Measurements from ENCODE around the gene CCBE1. TPM values are rescaled to one million over a fixed set of nuclear protein-coding genes. Genes with fewer than 3 reads are reported as not detected.

The CCBE1 gene
- polyA plus RNA-seq, 3 donors, result 28.0 to 35.2 (median 32.8) TPM

- no peak for DNase-seq (ENCODE audit: extremely low read depth in 1 of 11, low read depth in 9 of 11, low spot score in 4 of 11)
Measured at GRCh38 chr18:59455728-59456276, 241.4 kb downstream of the CCBE1 start.

GRCh38 chr18:59454909-59455727 is 242.1 kb downstream of the CCBE1 start:
- peak in 1 of 11 donors; percentile 6 for DNase-seq (ENCODE audit: extremely low read depth in 1 of 11, low read depth in 9 of 11, low spot score in 4 of 11)

GRCh38 chr18:59453468-59453961 is 243.7 kb downstream of the CCBE1 start:
- DNase-seq (ENCODE audit: extremely low read depth in 1 of 11, low read depth in 9 of 11, low spot score in 4 of 11), result no peak

- DNase-seq (ENCODE audit: extremely low read depth in 1 of 11, low read depth in 9 of 11, low spot score in 4 of 11), result no peak
Measured at GRCh38 chr18:59451963-59452362, 245.3 kb downstream of the CCBE1 start.

GRCh38 chr18:59451073-59451472 is 246.2 kb downstream of the CCBE1 start:
- DNase-seq (ENCODE audit: extremely low read depth in 1 of 11, low read depth in 9 of 11, low spot score in 4 of 11), result no peak

- DNase-seq (ENCODE audit: extremely low read depth in 1 of 11, low read depth in 9 of 11, low spot score in 4 of 11), result no peak
Measured at GRCh38 chr18:59448546-59448945, 248.7 kb downstream of the CCBE1 start.

GRCh38 chr18:59446012-59446411 is 251.2 kb downstream of the CCBE1 start:
- DNase-seq (ENCODE audit: extremely low read depth in 1 of 11, low read depth in 9 of 11, low spot score in 4 of 11), result peak in 4 of 11 donors; percentile 11 to 19 (median 16)

GRCh38 chr18:59437851-59438569 is 259.2 kb downstream of the CCBE1 start:
- DNase-seq (ENCODE audit: extremely low read depth in 1 of 11, low read depth in 9 of 11, low spot score in 4 of 11), result no peak

GRCh38 chr18:59432803-59433597 is 264.2 kb downstream of the CCBE1 start:
- no peak for DNase-seq (ENCODE audit: extremely low read depth in 1 of 11, low read depth in 9 of 11, low spot score in 4 of 11)

GRCh38 chr18:59431131-59431530 is 266.1 kb downstream of the CCBE1 start:
- no peak for DNase-seq (ENCODE audit: extremely low read depth in 1 of 11, low read depth in 9 of 11, low spot score in 4 of 11)

- DNase-seq (ENCODE audit: extremely low read depth in 1 of 11, low read depth in 9 of 11, low spot score in 4 of 11), result no peak
Measured at GRCh38 chr18:59429608-59430007, 267.6 kb downstream of the CCBE1 start.

GRCh38 chr18:59428018-59428417 is 269.2 kb downstream of the CCBE1 start:
- no peak for DNase-seq (ENCODE audit: extremely low read depth in 1 of 11, low read depth in 9 of 11, low spot score in 4 of 11)

GRCh38 chr18:59426855-59427254 is 270.4 kb downstream of the CCBE1 start:
- no peak for DNase-seq (ENCODE audit: extremely low read depth in 1 of 11, low read depth in 9 of 11, low spot score in 4 of 11)

GRCh38 chr18:59423259-59423658 is 274.0 kb downstream of the CCBE1 start:
- no peak for DNase-seq (ENCODE audit: extremely low read depth in 1 of 11, low read depth in 9 of 11, low spot score in 4 of 11)

GRCh38 chr18:59420244-59420643 is 277.0 kb downstream of the CCBE1 start:
- DNase-seq (ENCODE audit: extremely low read depth in 1 of 11, low read depth in 9 of 11, low spot score in 4 of 11), result no peak

- no peak for DNase-seq (ENCODE audit: extremely low read depth in 1 of 11, low read depth in 9 of 11, low spot score in 4 of 11)
Measured at GRCh38 chr18:59419386-59419785, 277.8 kb downstream of the CCBE1 start.

GRCh38 chr18:59416818-59417217 is 280.4 kb downstream of the CCBE1 start:
- no peak for DNase-seq (ENCODE audit: extremely low read depth in 1 of 11, low read depth in 9 of 11, low spot score in 4 of 11)

GRCh38 chr18:59414111-59414653 is 283.0 kb downstream of the CCBE1 start:
- DNase-seq (ENCODE audit: extremely low read depth in 1 of 11, low read depth in 9 of 11, low spot score in 4 of 11), result no peak

Data from renal cortex interstitium (tissue), 11 donors.